HG02884 (cell line): Measurements from ENCODE around the gene KNOP1.
"Not testable (repeated sequence)": the region's sequence is repeated elsewhere in the genome, so short reads cannot be mapped to it uniquely, and the experiment has no call there.

Experiments
- ATAC-seq: cut with Tn5 transposase; IDR thresholded peaks from one replicate; pipeline ENCODE4 v1.9.1; 2021; ENCODE audit warnings: mild to moderate bottlenecking, moderate library complexity; ENCODE audit not compliant: unreplicated experiment

Gene KNOP1

DNA sequence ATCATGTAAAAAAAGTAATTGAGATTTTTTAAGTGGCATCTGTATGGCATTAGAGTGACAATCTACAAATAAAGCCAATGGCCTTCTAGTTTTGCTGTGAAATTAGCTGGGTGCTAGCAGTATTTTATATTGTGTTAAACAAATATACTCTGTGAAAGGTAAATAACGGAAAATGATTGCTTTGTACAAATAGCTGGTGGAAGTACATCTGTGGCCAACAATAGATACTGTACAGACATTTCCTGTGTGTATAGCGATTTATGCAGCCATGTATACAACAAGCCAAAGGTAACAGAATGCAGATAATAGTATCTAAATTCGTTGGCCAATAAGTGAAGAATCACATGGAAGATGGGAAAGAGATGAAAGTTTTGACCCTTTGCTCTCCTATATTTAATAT is 26.6 kb upstream of the KNOP1 start:
- no peak for ATAC-seq

DNA sequence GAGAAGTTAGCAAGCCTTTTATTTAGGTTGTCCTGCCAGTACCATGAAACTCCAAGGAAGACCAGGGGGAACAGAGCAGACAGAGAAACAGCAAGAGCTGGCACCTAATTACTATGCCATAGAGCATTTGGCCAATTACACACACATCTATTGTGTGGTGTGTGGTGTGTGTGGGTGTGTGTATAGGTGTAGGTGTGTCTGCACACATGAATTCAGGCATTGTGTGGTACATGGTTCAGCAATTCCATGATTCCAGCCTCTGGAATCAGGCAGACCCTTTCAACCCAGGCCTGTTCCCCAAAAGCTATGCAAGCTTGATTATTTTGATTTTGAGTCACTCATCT is 25.8 kb upstream of the KNOP1 start:
- no peak for ATAC-seq

DNA sequence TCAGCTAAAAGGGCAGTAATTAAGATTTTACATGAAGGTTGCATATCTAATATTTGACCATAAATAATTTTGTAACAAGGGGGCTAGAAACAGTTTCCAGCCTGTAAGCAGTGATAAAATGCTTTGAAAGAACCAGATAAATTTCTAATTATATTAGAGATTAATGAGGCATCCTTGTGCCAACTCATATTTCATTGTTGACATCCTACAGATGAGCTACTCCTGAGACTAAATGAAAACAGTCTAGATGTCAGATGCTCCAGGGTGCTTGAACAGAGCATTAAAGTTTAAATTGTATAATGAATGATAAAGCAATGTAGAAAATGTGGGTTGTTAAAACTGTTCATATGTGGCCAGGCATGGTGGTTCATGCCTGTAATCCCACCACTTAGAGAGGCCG is 23.3 kb upstream of the KNOP1 start:
- ATAC-seq = no peak

DNA sequence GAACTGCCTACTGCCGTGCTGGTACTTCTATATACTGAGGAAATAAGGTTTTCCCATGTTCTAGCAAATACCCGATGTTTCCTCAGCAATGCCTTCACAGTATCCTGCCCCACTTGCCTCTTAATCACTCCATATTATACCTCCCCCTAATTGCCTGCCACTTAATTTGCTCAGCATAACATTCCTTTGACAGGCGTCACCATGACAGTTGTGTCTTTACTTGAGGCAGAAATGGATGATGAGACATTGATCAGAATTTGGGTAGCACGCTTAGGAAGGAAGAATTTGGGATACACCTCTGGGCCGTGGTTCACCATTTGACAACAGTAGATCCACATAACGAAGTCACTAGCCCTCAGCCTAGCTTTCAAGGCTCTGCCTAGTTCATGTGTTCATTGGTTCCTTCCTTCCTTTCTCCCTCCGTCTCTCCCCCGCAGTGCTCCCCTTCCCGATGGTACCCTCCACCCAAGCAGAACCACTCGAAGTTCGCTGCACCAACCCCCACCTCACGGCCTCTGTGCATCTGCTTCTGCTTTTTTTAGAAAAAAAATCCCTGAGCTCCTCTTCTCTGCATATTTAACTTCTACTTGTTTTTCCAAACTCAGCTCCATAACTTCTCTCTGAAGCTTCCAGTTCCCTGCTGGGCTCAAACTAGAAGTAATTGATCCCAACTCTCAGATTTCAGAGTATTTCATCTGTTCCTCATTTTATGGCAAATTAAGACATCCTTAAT is 19.4 kb upstream of the KNOP1 start:
- ATAC-seq = no peak

DNA sequence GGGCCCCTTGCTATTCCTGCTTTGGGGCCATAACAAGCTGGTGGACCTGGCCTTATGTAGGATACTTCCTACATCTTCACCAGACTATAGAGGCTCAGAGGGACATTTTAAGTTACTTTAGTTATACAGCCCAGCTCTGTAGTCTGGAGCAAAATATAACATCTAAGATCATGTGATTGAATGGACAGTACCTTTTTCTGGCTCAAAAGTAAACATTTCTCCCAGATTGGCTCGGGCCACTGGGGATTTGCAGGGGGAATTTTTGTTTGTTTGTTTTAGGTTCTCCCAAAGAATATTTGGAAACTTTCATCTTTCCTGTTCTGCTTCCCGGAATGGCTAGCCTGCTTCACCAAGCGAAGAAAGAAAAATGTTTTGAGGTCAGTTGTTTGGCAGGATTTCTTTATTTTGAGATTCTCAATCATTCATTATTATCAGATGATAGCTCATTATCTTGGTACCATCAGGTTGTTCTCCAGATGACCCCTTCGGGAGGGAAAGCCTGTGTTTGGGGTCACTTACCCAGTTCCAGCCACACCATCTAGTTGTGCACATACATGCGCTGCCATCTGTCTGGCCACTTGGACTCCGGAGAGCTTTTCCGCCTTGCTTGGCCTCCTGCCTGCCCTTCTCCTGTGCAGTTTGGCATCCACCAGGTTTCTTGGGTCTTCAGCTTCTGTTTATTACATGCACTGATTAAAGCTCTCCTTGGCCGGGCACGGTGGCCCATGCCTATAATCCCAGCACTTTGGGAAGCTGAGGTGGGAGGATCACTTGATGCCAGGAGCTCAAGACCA is 17.2 kb upstream of the KNOP1 start:
- ATAC-seq = no peak

DNA sequence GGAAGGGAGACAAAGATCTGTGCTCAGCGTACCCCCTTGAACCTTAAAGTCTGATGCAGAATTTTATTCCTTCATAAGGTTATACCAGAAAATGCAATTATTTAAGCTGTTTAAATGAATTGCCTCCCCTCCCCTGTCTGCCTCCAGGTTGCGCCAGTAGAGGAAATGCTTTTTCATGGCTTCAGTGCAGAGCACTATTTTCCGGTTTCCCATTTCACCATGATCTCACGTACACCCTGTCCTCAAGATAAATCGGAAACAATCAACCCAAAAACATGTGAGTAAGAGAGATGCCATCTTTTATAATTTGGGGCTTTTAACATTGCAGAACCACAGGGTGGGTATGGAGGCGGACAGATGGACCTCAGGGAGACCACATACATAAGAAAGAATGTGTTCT is 15.5 kb upstream of the KNOP1 start:
- ATAC-seq = no peak

DNA sequence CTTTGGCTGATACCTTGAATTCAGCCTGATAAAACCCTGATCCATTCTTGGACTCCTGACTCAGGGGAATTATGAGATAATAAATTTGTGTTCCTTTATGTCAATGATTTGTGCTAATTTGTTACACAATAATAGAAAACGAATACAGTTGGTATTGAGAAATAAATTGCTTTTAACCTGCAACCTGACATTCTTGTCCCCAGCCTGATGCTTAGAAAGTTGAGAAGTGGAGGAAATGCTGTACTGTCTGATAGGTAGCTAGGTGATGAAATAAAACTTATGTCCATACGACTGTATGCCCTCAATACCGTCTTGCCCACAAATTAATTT is 10.6 kb upstream of the KNOP1 start:
- no peak for ATAC-seq

DNA sequence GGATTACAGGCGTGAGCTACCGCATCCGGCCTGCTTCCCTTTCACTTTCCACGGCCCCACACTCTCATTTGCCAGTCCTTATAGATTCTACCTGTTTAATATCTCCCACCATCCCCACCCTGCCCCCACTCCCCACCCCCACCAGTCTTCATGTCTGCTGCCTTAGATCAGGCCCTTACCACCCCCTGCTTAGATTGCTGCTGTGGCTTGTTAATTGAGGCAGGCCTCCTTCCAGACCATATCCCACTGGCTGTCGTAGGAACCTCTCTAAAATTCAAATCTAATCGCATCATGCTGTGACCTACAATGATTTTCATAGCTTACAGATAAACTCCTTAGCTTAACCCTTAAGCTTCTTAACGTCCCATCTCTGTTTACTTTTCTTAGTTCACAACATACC is 5.0 kb upstream of the KNOP1 start:
- ATAC-seq = no peak

DNA sequence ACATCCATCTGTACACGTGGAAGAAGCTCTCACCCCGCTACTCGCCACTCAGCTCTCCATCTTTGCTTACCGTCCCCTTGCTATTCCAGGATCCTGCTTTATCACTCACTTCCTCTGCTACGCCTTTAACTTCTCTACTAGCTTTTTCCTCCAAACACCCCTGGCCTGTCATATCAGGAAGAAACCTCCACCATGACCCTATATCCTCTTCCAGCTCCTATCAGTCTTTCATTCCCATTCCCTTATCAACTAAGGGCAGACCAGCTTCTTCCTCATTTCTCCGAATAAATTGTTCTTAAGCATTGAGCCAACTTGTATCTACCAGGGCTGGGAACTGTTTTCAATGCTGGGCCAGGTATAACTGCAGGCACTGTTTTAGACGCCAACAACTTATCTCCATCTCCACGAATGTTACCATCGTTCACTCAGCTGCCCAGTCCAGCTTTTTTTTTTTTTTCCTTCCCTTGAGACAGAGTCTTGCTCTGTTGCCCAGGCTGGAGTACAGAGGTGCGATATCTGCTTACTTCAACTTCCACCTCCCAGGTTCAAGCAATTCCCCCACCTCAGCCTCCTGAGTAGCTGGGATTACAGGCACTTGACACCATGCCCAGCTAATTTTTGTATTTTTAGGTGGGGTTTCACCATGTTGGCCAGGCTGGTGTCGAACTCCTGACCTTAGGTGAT is 4.4 kb upstream of the KNOP1 start:
- ATAC-seq = no peak

DNA sequence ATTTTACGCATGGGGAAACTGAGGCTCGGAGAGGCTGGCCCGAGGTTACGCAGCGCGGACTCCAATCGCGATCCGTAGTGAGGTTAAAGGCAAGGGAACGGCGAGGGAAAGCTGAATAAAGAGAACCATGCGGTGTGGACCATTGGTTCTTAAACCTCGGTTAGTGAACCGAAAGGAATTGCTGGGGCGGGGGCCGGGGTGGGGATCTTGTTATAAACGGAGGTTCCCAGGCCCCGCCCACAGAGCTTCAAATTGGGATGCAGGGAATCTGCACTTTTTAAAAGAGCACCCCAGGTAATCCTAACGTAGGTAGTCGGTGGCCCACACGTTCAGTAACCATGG is 568 bp upstream of the KNOP1 start:
- ATAC-seq = no peak

DNA sequence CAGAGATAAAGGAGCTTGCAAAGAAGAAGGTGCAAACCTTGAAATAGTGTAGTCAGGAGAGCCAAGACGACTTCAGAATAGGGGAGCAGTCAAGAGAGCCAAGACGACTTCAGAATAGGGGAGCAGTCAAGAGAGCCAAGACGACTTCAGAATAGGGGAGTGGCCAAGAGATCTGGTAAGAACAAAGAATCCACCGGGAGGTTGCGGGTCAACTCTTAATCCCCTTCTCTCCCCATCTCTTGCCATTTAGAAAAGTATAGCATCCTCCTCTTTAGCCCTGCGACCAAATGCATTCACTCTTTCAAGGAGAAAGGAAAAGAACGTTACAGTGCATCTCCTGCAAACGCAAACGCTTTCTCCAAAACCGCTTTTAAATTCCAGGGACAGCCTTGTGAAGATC is 713 bp downstream of the KNOP1 start:
- ATAC-seq = no peak

DNA sequence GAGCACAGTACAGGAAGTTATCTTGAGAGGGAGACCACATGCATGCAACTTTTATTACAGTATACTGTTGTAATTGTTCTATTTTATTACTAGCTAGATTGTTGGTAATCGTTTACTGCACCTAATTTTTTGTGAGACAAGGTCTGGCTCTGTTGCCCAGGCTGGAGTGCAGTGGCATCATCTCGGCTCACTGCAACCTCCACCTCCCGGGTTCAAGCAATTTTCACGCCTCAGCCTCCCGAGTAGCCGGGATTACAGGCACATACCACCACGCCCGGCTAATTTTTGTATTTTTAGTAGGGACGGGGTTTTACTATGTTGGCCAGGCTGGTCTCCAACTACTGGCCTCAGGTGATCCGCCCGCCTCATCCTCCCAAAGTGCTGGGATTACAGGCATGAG is 1.3 kb downstream of the KNOP1 start:
- not testable (repeated sequence) for ATAC-seq

DNA sequence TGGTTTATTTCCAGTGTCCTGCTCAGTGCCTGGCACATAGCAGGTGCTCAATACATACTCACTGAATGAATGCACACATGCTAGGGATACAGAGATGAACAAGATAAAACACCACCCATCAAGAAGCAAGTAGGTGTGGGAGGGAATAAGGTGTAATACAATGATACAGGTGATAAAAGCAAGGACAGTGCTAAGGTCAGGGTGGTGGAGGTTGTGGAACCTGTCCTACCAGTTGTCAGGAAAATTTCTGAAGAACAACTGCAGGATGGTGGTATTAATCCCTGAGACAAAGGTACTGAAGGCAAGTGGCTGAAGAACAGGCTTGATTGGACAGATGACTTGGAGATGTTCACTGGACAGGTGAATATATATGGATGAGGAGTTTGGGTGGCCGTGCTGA is 1.8 kb downstream of the KNOP1 start:
- ATAC-seq = no peak

DNA sequence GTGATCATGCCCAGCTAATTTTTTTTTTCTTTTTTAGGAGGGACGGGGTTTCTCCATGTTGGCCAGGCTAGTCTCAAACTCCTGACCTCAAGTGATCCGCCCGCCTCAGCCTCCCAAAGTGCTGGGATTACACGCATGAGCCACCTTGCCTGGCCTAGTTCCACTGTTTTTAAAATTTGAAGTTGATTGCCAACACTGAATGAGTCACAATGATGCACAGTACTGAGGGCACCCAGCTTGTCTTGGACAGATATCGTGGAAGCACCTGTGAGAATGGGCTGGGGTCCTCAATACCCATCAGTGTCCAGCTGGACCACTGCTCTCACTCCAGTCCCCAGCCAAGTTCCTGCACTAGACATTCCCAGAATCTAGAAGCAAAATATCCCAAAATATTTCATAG is 2.5 kb downstream of the KNOP1 start:
- no peak for ATAC-seq

DNA sequence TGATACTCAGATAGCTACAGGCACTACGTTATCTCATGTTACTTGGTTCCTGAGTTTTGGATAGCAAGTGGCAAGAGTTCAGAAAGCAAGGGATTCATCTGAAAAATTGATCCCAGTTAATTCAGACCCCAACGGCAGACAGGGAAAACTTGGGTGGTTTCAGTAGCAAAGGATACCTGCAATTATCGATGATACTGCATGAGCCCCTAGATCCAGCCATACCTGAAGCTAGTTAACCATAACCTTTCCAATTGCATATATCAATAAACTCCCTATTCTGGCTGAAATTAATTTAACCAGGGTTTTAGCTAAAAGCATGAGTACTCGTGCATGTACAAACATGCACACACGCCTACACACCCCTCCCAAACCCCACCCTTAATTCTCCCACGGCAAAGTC is 4.3 kb downstream of the KNOP1 start:
- no peak for ATAC-seq

DNA sequence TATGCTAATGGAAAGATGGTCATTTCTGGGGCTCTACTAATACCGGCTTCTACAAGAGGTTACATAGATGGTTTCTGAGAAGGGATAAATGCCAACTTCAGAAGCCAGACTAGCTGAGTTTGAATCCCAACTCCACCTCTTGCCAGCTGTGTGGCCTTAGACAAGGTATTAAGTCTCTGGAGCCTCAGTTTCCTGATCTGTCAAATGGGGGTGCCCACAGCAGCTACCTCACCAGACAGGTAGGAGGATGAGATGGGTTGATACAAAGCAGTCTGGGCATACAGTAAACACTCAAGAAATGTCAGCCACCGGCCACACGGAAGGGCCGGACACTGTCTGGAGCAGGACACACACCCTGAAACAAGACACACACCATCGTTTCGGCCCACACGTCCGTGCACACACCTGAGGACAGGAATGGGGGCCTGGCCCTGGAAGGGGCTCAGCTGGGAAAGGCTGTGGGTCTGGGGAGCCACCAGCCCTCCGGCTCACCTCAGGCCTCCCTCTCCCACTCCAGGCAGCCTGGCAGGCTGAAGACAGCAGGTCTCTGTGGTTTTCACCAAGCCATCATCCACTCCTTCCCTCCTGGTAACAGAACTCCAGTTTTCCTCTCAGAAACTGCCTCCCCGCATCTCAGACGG is 5.5 kb downstream of the KNOP1 start:
- ATAC-seq = no peak

DNA sequence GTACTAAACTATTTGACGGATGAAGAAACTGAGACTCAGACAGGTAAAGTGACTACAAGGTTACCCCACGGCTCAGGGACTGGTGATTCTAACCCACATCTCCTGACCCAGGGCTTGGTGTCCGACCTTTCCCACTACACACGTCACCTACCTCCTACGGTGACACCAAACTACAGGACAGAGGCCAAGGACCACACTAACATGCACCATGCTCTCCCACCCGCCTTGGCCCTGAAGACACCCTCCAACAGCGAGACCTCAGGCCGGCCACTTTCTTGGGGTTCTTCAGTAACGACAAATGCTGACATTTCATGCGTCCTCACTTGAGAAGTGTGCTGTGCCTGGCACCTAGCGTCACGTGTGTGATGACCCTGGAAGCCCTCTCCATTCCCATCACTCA is 6.4 kb downstream of the KNOP1 start:
- ATAC-seq = no peak

DNA sequence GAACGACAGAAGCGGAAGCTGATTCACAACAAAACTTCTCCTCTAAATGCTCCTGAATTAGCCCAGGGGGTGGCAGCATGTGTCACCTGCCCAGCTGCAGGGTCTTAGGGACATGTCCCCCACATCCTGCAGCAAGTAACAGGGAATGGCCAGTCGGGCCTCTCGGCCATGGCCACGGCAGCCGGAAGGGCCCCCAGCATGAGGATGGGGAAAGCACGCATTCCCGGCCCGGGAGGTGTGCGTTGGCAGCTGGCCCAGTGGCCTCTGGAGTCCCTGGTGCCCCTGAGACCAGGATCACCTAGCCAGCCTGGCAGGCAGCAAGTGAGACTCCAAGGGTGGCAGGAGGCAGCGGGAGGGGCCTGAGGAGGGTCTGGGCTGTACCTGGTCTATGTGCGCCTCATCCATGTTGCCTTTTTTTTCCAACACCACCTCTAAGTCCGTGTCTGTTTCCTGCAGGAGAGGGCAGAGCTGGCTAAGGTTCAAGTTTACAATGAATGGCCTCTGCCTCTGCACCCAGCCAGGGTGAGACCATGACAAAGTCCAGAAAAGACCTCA is 7.0 kb downstream of the KNOP1 start:
- ATAC-seq = no peak

DNA sequence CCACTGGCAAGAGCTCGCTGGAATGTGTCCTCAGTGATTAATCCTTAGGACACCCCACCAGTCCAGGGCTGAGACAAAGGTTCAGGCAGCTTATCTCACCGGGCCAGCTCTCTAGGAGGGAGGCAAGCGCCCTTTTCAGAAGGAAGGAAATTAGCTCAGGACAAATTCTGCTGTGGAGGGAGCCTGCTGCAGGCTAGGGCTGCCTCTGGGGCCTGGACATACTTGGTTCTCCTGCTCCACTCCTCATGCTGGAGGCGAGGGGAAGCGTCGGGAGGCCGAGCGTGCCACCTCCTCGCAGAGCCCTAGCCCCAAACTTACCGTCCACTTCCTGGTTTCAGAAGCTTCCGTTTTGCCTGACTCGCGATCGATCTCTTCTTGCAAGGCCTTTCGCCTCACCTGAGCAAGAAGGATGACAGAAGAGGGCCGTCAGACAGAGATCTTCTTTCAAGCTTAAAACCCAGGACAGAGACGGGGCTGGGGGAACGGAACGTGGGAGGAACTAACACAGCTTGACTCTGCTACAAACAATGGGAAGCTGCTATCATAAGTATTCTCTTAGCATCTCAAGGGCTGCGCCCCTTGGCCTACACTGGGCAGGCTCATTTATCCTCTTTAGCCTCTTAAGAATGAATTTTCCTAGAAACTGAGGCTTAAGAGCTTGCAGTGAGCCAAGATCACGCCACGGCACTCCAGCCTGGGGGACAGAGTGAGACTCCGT is 7.7 kb downstream of the KNOP1 start:
- ATAC-seq = no peak

DNA sequence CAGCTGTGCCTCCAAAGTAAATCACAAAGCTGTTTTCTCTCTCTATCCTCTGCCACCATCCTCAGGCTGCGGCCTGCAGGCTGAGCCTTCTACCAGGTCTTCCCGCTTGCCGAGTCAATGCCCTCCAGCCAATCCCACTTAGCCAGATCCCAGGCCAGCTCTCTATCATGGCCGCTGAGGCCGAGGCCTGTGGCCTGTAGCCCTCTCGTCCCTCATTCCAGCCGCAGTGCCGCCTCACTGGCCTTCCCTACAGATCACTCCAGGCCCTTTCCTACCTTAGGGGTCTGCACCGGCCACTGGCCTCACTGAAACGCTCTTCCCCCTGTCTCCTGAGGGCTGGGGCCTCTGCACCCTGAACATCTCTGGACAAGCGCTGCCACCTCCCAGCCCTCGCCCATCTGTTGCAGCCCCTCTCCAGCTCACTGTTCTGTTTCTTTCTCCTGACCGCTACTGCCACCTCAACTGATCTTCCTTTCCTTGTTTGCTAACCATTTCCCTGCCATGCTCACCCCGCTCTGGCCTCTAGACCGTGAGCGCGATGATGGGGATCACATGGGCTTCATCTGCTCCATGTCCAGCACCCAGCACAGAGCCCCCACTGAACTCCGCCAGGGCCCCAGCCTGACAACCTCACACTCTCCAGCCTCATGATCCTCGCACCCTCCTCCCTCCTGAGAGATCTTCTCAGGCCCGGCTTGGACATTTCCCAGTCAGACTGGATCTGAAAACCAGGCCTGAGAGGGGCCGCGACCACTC is 8.5 kb downstream of the KNOP1 start:
- no peak for ATAC-seq
